PC-9 (cell line): ENCODE results near the gene NKAPL. TPM values are rescaled to one million over a fixed set of nuclear protein-coding genes. Genes with fewer than 3 reads are reported as not detected.

Source experiments
- BruUV-seq: library from RNA; stranded (reverse); fragments of 400-500 nt; replicated peaks from 2 replicates; lab custom pipeline; 2021; lab: Mats Ljungman, UMichigan
- CTCF ChIA-PET: fragments of 300-600 bp; sonication (Branson Sonifier 250); formaldehyde crosslinking; loops from one replicate; lab custom pipeline; 2022; ENCODE audit warnings: antibody characterized with exemption; lab: Charles Lee
- POLR2A ChIA-PET: fragments of 300-600 bp; sonication (Branson Sonifier 250); formaldehyde crosslinking; loops from one replicate; lab custom pipeline; 2022; ENCODE audit warnings: antibody characterized with exemption; ENCODE audit not compliant: unreplicated experiment; lab: Charles Lee
- DNase-seq, 2 experiments: peaks; one replicate each; pipeline versions ENCODE4 v3.0.0 to v3.0.0-alpha.2; 2015 to 2022; ENCODE audit warnings: mixed read lengths in 1 of 2
- H2AFZ ChIP-seq: fragments of 200-600 bp; sonication (generic); 2 replicates; pipeline ENCODE4 v1.8.1; 2017; ENCODE audit warnings: antibody characterized with exemption
- H3F3A ChIP-seq: fragments of 200-600 bp; sonication (generic); 2 replicates; pipeline ENCODE4 v1.8.1; 2017; ENCODE audit warnings: antibody characterized with exemption, mild to moderate bottlenecking, low read depth; ENCODE audit not compliant: insufficient read depth
- H3K27ac ChIP-seq: fragments of 200-600 bp; sonication (generic); 2 replicates; pipeline ENCODE4 v1.6.1; 2016; ENCODE audit warnings: mixed run types
- H3K27me3 ChIP-seq: fragments of 200-600 bp; sonication (generic); 2 replicates; pipeline ENCODE4 v1.6.1; 2016; ENCODE audit warnings: low read depth, mixed run types; ENCODE audit not compliant: insufficient read depth
- H3K36me3 ChIP-seq: fragments of 200-600 bp; sonication (generic); 2 replicates; pipeline ENCODE4 v1.6.1; 2016; ENCODE audit warnings: low read depth, mixed run types
- H3K4me1 ChIP-seq: fragments of 200-600 bp; sonication (generic); replicated peaks from 2 replicates; pipeline ENCODE4 v1.6.1; 2016; ENCODE audit warnings: mixed run types; ENCODE audit not compliant: insufficient read depth
- H3K4me2 ChIP-seq: fragments of 200-600 bp; sonication (generic); 2 replicates; pipeline ENCODE4 v1.6.1; 2017; ENCODE audit warnings: mixed run types
- H3K4me3 ChIP-seq: fragments of 200-600 bp; sonication (generic); 2 replicates; pipeline ENCODE4 v1.6.1; 2016; ENCODE audit warnings: mixed run types
- H3K79me2 ChIP-seq: fragments of 200-600 bp; sonication (generic); 2 replicates; pipeline ENCODE4 v1.6.1; 2017; ENCODE audit warnings: low read depth, mixed run types
- H3K9me2 ChIP-seq: fragments of 200-600 bp; sonication (generic); 2 replicates; pipeline ENCODE4 v1.8.1; 2017; ENCODE audit warnings: mild to moderate bottlenecking; ENCODE audit not compliant: insufficient read depth
- H3K9me3 ChIP-seq: fragments of 200-600 bp; sonication (generic); 2 replicates; pipeline ENCODE4 v1.8.1; 2016; ENCODE audit warnings: low read depth; ENCODE audit not compliant: insufficient read depth
- H4K20me1 ChIP-seq: fragments of 200-600 bp; sonication (generic); 2 replicates; pipeline ENCODE4 v1.8.1; 2017; ENCODE audit not compliant: insufficient read depth
- EZH2 ChIP-seq: fragments of 200-600 bp; sonication (generic); IDR thresholded peaks from 2 replicates; pipeline ENCODE4 v1.8.0; 2017; ENCODE audit warnings: antibody characterized with exemption, low read depth
- intact Hi-C: fragments of 100-400 bp; cut with micrococcal nuclease; formaldehyde crosslinking; loops from one replicate; pipeline ENCODE4 v1.10.0; 2022; ENCODE audit not compliant: unreplicated experiment
- total RNA-seq: library from RNA; stranded (reverse); gene quantifications from 2 replicates; pipeline ENCODE4 v1.2.3, GENCODE V29; 2021
- TF ChIP-seq, protein P1 (sequence below): fragments of 200-600 bp; sonication (generic); conservative IDR thresholded peaks from 2 replicates; pipeline ENCODE4 v1.6.1; 2017; ENCODE audit warnings: mixed run types, antibody characterized with exemption, mild to moderate bottlenecking, moderate library complexity

The NKAPL gene
- total RNA-seq, 1 experiment from 2014 or later = not detected

DNA sequence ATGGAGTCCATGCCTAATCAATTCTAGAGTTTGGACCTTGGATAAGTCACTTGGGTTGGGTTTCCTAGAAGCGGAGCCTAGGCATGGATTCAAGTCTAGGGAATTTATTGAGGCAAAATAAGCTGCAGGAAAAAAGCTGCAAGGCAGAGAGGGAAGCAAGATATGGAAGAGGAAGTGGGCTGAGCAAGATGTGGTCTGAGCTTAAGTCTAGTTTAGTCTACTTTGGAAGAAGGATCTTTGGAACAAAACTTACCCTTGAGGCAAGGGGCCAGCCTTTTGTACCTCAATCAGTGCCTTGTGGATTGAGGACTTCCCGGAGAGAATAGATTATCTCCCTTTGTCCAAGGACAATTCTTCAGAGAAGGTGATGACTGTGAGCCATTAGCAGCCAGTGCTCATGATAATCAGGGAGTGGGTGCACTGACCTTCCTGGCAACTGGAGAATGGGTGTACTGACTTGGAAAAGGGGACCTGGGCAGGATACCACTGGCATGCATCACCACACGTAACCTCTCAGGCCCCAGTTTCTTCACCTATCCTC lies 23.1 kb upstream of the NKAPL start:
- H3K79me2 ChIP-seq = no peaks in the 10 kb centered on the region
- intact Hi-C loops = no loop called here
- H3F3A ChIP-seq = no peaks in the 10 kb centered on the region
- no peak for DNase-seq
- no peaks in the 10 kb centered on the region for H3K9me2 ChIP-seq
- no peaks in the 10 kb centered on the region for H3K9me3 ChIP-seq
- H3K4me2 ChIP-seq = no peak overlapping the region
- H3K4me1 ChIP-seq = no peaks in the 10 kb centered on the region
- no TSS peak for BruUV-seq
- H2AFZ ChIP-seq = no peak overlapping the region
- no peaks in the 10 kb centered on the region for H3K36me3 ChIP-seq
- H3K27me3 ChIP-seq = no peaks in the 10 kb centered on the region
- ChIA-PET CTCF (no interaction called here), POLR2A (no interaction called here)
- no peak overlapping the region for H3K27ac ChIP-seq
- TF ChIP-seq EZH2 = no peak
- TF ChIP-seq, protein P1, sequence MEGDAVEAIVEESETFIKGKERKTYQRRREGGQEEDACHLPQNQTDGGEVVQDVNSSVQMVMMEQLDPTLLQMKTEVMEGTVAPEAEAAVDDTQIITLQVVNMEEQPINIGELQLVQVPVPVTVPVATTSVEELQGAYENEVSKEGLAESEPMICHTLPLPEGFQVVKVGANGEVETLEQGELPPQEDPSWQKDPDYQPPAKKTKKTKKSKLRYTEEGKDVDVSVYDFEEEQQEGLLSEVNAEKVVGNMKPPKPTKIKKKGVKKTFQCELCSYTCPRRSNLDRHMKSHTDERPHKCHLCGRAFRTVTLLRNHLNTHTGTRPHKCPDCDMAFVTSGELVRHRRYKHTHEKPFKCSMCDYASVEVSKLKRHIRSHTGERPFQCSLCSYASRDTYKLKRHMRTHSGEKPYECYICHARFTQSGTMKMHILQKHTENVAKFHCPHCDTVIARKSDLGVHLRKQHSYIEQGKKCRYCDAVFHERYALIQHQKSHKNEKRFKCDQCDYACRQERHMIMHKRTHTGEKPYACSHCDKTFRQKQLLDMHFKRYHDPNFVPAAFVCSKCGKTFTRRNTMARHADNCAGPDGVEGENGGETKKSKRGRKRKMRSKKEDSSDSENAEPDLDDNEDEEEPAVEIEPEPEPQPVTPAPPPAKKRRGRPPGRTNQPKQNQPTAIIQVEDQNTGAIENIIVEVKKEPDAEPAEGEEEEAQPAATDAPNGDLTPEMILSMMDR = no peak
- no peak overlapping the region for H3K4me3 ChIP-seq
- H4K20me1 ChIP-seq = no peaks in the 10 kb centered on the region

GRCh38 chr6:28239636-28240035 lies 19.5 kb upstream of the NKAPL start:
- Histone ChIP-seq H2AFZ (no peak overlapping the region), H3K27me3 (no peaks in the 10 kb centered on the region), H3K9me2 (no peaks in the 10 kb centered on the region), H3K27ac (no peak overlapping the region), H4K20me1 (no peaks in the 10 kb centered on the region), H3F3A (no peaks in the 10 kb centered on the region), H3K4me2 (no peak overlapping the region), H3K4me1 (no peaks in the 10 kb centered on the region), H3K79me2 (no peaks in the 10 kb centered on the region), H3K4me3 (no peak overlapping the region), H3K36me3 (no peaks in the 10 kb centered on the region), H3K9me3 (no peaks in the 10 kb centered on the region)
- intact Hi-C loops = no loop called here
- TF ChIP-seq, protein P1 = no peak
- TF ChIP-seq EZH2 = no peak
- ChIA-PET CTCF (no interaction called here), POLR2A (no interaction called here)
- no TSS peak for BruUV-seq
- no peak for DNase-seq

DNA sequence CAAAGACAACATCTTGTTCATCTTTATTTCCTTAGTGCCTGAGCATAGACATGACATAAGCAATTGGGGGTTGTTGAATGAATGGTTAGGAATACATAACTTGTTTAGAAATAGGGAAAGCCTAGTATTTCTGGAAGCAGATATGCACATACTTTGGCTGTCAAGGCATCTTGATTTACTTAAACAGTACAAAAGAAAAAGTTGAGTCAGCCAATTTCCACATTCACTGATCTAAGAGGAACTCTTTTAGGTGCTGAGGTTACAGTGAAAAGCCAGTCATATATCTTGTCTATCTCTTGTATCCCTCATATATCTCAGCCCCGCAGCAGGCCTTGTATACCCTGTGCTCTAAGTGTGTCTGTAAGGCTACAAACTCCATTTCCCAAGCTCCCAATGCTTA lies 18.6 kb upstream of the NKAPL start:
- Histone ChIP-seq H3F3A (no peaks in the 10 kb centered on the region), H3K79me2 (no peaks in the 10 kb centered on the region), H3K36me3 (no peaks in the 10 kb centered on the region), H2AFZ (no peak overlapping the region), H3K4me3 (no peak overlapping the region), H3K4me1 (no peaks in the 10 kb centered on the region), H3K27ac (no peak overlapping the region), H3K27me3 (no peaks in the 10 kb centered on the region), H3K9me3 (no peaks in the 10 kb centered on the region), H4K20me1 (no peaks in the 10 kb centered on the region), H3K9me2 (no peaks in the 10 kb centered on the region), H3K4me2 (no peak overlapping the region)
- BruUV-seq = no TSS peak
- intact Hi-C loops = no loop called here
- ChIA-PET POLR2A (no interaction called here), CTCF (no interaction called here)
- TF ChIP-seq, protein P1 = no peak
- TF ChIP-seq EZH2 = no peak
- no peak for DNase-seq
